ENCODE results near the gene PGM5.

DNA sequence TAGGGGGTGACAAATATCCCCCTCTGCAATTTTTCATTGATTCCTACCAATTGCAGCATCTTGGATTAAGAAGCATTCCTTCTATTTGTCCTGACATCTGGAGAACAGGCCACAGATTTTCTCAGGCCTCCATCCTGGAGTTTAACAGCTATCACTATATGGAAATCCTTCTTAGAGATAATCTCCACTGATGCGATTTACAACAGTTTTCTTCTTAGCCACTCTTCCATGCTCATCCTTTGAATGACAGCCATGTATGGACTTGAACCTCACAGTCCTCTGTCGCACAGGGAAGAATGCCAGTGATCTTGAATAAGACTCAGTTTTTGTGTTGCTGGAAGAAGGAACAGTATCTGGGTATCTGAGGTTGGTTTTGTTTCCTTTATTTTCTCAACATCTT lies 73.2 kb downstream of the PGM5 start:
- TF ChIP-seq GATA2 (IDR thresholded peaks at IDR 0.05; ENCODE audit: low read depth, low read length) (no peak), GATA3 (IDR thresholded peaks at IDR 0.05; ENCODE audit: low read depth, low read length) (no peak)
